GM18508 (cell line): ENCODE data around the gene MARCHF11.

Experiments
- ATAC-seq: cut with Tn5 transposase; IDR thresholded peaks from one replicate; pipeline ENCODE4 v1.9.1; 2021; ENCODE audit warnings: moderate number of reproducible peaks; ENCODE audit not compliant: insufficient read depth, unreplicated experiment

The MARCHF11 gene

GRCh38 chr5:16064135-16064893, 115.3 kb downstream of the MARCHF11 start:
- no peak for ATAC-seq

GRCh38 chr5:16061163-16061562, 118.4 kb downstream of the MARCHF11 start:
- no peak for ATAC-seq

GRCh38 chr5:16057277-16057676, 122.3 kb downstream of the MARCHF11 start:
- no peak for ATAC-seq

GRCh38 chr5:16051246-16051755, 128.3 kb downstream of the MARCHF11 start:
- no peak for ATAC-seq

GRCh38 chr5:16050414-16050813, 129.2 kb downstream of the MARCHF11 start:
- no peak for ATAC-seq

- no peak for ATAC-seq
Measured at GRCh38 chr5:16049761-16050160, 129.8 kb downstream of the MARCHF11 start.

- no peak for ATAC-seq
Measured at GRCh38 chr5:16048132-16048531, 131.5 kb downstream of the MARCHF11 start.

GRCh38 chr5:16043349-16043965, 136.1 kb downstream of the MARCHF11 start:
- ATAC-seq: no peak

- no peak for ATAC-seq
Measured at GRCh38 chr5:16037121-16037845, 142.3 kb downstream of the MARCHF11 start.

GRCh38 chr5:16034319-16035001, 145.1 kb downstream of the MARCHF11 start:
- no peak for ATAC-seq

- no peak for ATAC-seq
Measured at GRCh38 chr5:16033187-16033925, 146.2 kb downstream of the MARCHF11 start.

GRCh38 chr5:16028708-16029107, 150.9 kb downstream of the MARCHF11 start:
- ATAC-seq: no peak

GRCh38 chr5:16025681-16026080, 153.9 kb downstream of the MARCHF11 start:
- ATAC-seq: no peak

GRCh38 chr5:16018970-16019369, 160.6 kb downstream of the MARCHF11 start:
- no peak for ATAC-seq

GRCh38 chr5:16017720-16018119, 161.9 kb downstream of the MARCHF11 start:
- no peak for ATAC-seq
